ENCODE data around the gene PCSK5.

GRCh38 chr9:76136986-76137385 lies 246.5 kb downstream of the PCSK5 start:
- TF ChIP-seq, protein P1, sequence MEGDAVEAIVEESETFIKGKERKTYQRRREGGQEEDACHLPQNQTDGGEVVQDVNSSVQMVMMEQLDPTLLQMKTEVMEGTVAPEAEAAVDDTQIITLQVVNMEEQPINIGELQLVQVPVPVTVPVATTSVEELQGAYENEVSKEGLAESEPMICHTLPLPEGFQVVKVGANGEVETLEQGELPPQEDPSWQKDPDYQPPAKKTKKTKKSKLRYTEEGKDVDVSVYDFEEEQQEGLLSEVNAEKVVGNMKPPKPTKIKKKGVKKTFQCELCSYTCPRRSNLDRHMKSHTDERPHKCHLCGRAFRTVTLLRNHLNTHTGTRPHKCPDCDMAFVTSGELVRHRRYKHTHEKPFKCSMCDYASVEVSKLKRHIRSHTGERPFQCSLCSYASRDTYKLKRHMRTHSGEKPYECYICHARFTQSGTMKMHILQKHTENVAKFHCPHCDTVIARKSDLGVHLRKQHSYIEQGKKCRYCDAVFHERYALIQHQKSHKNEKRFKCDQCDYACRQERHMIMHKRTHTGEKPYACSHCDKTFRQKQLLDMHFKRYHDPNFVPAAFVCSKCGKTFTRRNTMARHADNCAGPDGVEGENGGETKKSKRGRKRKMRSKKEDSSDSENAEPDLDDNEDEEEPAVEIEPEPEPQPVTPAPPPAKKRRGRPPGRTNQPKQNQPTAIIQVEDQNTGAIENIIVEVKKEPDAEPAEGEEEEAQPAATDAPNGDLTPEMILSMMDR (IDR thresholded peaks at IDR 0.05): no peak
- no peak for TF ChIP-seq POLR2A (IDR thresholded peaks at IDR 0.05)
